GM12878 (cell line): ENCODE data around the gene SLC25A42. TPM values are rescaled to one million over a fixed set of nuclear protein-coding genes. Genes with fewer than 3 reads are reported as not detected.

ENCODE experiments used
- CEBPB ChIP-seq, 2 experiments: fragments of 150-350 bp in 1 of 2; IDR thresholded peaks; 2 replicates each; pipeline ENCODE4 v1.6.1; 2012 to 2014; ENCODE audit warnings: low read depth in 2 of 2, low read length in 2 of 2, borderline replicate concordance in 1 of 2, inconsistent platforms in 1 of 2
- KLF5 ChIP-seq: fragments of 450-650 bp; IDR thresholded peaks from 2 replicates; pipeline ENCODE4 v1.6.1; 2014; ENCODE audit warnings: mild to moderate bottlenecking; ENCODE audit not compliant: partially characterized antibody
- MYB ChIP-seq: fragments of 150-350 bp; IDR thresholded peaks from 2 replicates; pipeline ENCODE4 v1.6.1; 2014; ENCODE audit warnings: mild to moderate bottlenecking, low read depth, low read length, borderline replicate concordance
- NR2C2 ChIP-seq: IDR thresholded peaks from 2 replicates; pipeline ENCODE4 v1.6.1; 2011; ENCODE audit warnings: borderline replicate concordance, low read depth; ENCODE audit not compliant: control insufficient read depth, insufficient read length
- NRF1 ChIP-seq: conservative IDR thresholded peaks from 2 replicates; pipeline ENCODE4 v1.6.1; 2011; ENCODE audit warnings: mild to moderate bottlenecking, low read depth, low read length, improper control_type of control experiment
- SREBF2 ChIP-seq: IDR thresholded peaks from 2 replicates; pipeline ENCODE4 v1.6.1; 2012; ENCODE audit warnings: mild to moderate bottlenecking, low read length
- SUPT20H ChIP-seq: IDR thresholded peaks from 2 replicates; pipeline ENCODE4 v1.6.1; 2011; ENCODE audit warnings: low read depth, mild to moderate bottlenecking, low read length, moderate library complexity, borderline replicate concordance; ENCODE audit not compliant: control insufficient read depth
- WRNIP1 ChIP-seq: IDR thresholded peaks from 2 replicates; pipeline ENCODE4 v1.6.1; 2011; ENCODE audit warnings: low read depth, low read length, improper control_type of control experiment, borderline replicate concordance
- polyA plus RNA-seq, 11 experiments: library from polyadenylated mRNA; depleted of rRNA in 4 of 11; unstranded in 6 of 11; stranded (reverse) in 5 of 11; fragments of >200 nt; fragmentation: Nextera tagmentation in 4 of 11; fragmentation: Illumina TruSeq in 1 of 11; extraction: Ambion mirVana in 4 of 11; extraction: Trizol in 1 of 11; gene quantifications; 1 replicate in 1 of 11; 2 replicates in 10 of 11; pipeline versions ENCODE4 v1.2.1 to v1.2.3, GENCODE V29; 2011 to 2016; ENCODE audit warnings: inconsistent platforms in 2 of 11, missing spikeins in 2 of 11, low read depth in 1 of 11
- total RNA-seq, 4 experiments: library from RNA; depleted of rRNA in 3 of 4; stranded (reverse); fragments of >200 nt in 3 of 4; fragmentation: Illumina TruSeq in 1 of 4; extraction: Trizol in 1 of 4; gene quantifications; 2 replicates each; pipeline versions ENCODE4 v1.2.1 to v1.2.3, GENCODE V29; 2013 to 2021
- TF ChIP-seq, protein P1 (sequence below): IDR thresholded peaks from 2 replicates; pipeline ENCODE4 v1.6.1; 2011; ENCODE audit warnings: borderline replicate concordance, low read depth, mild to moderate bottlenecking, moderate library complexity, low read length; ENCODE audit not compliant: insufficient read depth, poor library complexity, severe bottlenecking
- TF ChIP-seq, protein P2 (sequence below): IDR thresholded peaks from 2 replicates; pipeline ENCODE4 v1.6.1; 2011; ENCODE audit warnings: borderline replicate concordance, low read depth, mild to moderate bottlenecking, moderate library complexity, mixed read lengths, low read length; ENCODE audit not compliant: insufficient read depth; ENCODE audit errors: extremely low read length
- TF ChIP-seq, protein P3 (sequence below): fragments of 450-650 bp; IDR thresholded peaks from 2 replicates; pipeline ENCODE4 v1.6.1; 2018; ENCODE audit warnings: borderline replicate concordance, mild to moderate bottlenecking; ENCODE audit not compliant: partially characterized antibody
- TF ChIP-seq, protein P4 (sequence below): IDR thresholded peaks from 2 replicates; pipeline ENCODE4 v1.6.1; 2012; ENCODE audit warnings: low read depth, low read length, improper control_type of control experiment
- TF ChIP-seq, protein P5 (sequence below): fragments of 450-650 bp; IDR thresholded peaks from 2 replicates; pipeline ENCODE4 v1.6.1; 2017; ENCODE audit warnings: antibody characterized with exemption, mild to moderate bottlenecking, moderate library complexity
- TF ChIP-seq, protein P6 (sequence below): fragments of 450-650 bp; IDR thresholded peaks from 2 replicates; pipeline ENCODE4 v1.6.1; 2017; ENCODE audit warnings: mild to moderate bottlenecking, moderate library complexity

Gene SLC25A42
- total and polyA plus RNA-seq, 10 of the 15 experiments (the other 5 are each of a cell fraction or from before 2014, with no cell fraction given) = 0.24 to 19.2 (median 9.6) TPM

DNA sequence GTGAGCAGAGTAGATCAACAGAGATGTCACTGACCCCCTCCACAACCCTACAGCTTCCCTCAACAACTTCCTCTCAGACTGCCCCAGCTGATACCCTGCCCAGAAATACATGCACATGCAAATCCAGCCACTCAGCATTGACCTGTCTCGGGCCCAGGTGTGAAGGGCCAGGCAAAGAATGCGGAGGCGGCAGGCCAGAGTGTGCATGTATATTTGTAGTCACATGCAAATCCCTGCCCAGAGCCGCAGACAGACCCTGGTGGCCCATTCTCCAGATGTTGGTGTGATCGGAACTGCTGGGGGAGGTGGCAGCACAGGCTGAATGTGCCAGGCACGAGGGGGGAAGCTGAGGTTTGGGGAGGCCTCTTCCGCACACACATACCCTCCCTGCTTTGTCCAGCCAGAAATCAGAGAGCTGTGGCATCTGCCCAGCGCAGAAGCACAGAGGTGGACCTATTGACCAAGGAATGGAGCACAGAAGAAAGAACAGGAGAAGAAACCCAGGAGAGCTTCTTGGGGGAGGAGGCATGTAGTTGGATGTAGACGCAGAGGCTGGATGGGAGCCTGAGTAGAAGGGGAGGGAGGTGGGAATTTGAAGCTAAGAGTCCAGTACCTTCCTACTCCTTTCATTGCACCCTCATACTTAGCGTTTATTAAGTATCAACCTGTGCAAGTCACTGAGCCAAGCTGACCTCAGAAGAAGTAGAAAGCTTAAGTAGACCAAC, 91.9 kb downstream of the SLC25A42 start (continued):
- TF ChIP-seq NRF1 = no peak
- TF ChIP-seq, protein P1, sequence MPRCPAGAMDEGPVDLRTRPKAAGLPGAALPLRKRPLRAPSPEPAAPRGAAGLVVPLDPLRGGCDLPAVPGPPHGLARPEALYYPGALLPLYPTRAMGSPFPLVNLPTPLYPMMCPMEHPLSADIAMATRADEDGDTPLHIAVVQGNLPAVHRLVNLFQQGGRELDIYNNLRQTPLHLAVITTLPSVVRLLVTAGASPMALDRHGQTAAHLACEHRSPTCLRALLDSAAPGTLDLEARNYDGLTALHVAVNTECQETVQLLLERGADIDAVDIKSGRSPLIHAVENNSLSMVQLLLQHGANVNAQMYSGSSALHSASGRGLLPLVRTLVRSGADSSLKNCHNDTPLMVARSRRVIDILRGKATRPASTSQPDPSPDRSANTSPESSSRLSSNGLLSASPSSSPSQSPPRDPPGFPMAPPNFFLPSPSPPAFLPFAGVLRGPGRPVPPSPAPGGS = no peak
- TF ChIP-seq, protein P2, sequence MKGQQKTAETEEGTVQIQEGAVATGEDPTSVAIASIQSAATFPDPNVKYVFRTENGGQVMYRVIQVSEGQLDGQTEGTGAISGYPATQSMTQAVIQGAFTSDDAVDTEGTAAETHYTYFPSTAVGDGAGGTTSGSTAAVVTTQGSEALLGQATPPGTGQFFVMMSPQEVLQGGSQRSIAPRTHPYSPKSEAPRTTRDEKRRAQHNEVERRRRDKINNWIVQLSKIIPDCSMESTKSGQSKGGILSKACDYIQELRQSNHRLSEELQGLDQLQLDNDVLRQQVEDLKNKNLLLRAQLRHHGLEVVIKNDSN = no peak
- TF ChIP-seq SUPT20H = no peak
- TF ChIP-seq NR2C2 = no peak
- no peak for TF ChIP-seq KLF5
- TF ChIP-seq SREBF2 = no peak
- TF ChIP-seq, protein P3, sequence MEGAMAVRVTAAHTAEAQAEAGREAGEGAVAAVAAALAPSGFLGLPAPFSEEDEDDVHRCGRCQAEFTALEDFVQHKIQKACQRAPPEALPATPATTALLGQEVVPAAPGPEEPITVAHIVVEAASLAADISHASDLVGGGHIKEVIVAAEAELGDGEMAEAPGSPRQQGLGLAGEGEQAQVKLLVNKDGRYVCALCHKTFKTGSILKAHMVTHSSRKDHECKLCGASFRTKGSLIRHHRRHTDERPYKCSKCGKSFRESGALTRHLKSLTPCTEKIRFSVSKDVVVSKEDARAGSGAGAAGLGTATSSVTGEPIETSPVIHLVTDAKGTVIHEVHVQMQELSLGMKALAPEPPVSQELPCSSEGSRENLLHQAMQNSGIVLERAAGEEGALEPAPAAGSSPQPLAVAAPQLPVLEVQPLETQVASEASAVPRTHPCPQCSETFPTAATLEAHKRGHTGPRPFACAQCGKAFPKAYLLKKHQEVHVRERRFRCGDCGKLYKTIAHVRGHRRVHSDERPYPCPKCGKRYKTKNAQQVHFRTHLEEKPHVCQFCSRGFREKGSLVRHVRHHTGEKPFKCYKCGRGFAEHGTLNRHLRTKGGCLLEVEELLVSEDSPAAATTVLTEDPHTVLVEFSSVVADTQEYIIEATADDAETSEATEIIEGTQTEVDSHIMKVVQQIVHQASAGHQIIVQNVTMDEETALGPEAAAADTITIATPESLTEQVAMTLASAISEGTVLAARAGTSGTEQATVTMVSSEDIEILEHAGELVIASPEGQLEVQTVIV = no peak
- TF ChIP-seq, protein P4, sequence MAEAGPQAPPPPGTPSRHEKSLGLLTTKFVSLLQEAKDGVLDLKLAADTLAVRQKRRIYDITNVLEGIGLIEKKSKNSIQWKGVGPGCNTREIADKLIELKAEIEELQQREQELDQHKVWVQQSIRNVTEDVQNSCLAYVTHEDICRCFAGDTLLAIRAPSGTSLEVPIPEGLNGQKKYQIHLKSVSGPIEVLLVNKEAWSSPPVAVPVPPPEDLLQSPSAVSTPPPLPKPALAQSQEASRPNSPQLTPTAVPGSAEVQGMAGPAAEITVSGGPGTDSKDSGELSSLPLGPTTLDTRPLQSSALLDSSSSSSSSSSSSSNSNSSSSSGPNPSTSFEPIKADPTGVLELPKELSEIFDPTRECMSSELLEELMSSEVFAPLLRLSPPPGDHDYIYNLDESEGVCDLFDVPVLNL = no peak
- no peak for TF ChIP-seq CEBPB (IDR thresholded peaks at IDR 0.05; ENCODE audit: borderline replicate concordance in 1 of 2, low read depth in 2 of 2, low read length in 2 of 2)
- TF ChIP-seq WRNIP1 = no peak
- TF ChIP-seq, protein P5, sequence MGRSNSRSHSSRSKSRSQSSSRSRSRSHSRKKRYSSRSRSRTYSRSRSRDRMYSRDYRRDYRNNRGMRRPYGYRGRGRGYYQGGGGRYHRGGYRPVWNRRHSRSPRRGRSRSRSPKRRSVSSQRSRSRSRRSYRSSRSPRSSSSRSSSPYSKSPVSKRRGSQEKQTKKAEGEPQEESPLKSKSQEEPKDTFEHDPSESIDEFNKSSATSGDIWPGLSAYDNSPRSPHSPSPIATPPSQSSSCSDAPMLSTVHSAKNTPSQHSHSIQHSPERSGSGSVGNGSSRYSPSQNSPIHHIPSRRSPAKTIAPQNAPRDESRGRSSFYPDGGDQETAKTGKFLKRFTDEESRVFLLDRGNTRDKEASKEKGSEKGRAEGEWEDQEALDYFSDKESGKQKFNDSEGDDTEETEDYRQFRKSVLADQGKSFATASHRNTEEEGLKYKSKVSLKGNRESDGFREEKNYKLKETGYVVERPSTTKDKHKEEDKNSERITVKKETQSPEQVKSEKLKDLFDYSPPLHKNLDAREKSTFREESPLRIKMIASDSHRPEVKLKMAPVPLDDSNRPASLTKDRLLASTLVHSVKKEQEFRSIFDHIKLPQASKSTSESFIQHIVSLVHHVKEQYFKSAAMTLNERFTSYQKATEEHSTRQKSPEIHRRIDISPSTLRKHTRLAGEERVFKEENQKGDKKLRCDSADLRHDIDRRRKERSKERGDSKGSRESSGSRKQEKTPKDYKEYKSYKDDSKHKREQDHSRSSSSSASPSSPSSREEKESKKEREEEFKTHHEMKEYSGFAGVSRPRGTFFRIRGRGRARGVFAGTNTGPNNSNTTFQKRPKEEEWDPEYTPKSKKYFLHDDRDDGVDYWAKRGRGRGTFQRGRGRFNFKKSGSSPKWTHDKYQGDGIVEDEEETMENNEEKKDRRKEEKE = no peak
- TF ChIP-seq, protein P6, sequence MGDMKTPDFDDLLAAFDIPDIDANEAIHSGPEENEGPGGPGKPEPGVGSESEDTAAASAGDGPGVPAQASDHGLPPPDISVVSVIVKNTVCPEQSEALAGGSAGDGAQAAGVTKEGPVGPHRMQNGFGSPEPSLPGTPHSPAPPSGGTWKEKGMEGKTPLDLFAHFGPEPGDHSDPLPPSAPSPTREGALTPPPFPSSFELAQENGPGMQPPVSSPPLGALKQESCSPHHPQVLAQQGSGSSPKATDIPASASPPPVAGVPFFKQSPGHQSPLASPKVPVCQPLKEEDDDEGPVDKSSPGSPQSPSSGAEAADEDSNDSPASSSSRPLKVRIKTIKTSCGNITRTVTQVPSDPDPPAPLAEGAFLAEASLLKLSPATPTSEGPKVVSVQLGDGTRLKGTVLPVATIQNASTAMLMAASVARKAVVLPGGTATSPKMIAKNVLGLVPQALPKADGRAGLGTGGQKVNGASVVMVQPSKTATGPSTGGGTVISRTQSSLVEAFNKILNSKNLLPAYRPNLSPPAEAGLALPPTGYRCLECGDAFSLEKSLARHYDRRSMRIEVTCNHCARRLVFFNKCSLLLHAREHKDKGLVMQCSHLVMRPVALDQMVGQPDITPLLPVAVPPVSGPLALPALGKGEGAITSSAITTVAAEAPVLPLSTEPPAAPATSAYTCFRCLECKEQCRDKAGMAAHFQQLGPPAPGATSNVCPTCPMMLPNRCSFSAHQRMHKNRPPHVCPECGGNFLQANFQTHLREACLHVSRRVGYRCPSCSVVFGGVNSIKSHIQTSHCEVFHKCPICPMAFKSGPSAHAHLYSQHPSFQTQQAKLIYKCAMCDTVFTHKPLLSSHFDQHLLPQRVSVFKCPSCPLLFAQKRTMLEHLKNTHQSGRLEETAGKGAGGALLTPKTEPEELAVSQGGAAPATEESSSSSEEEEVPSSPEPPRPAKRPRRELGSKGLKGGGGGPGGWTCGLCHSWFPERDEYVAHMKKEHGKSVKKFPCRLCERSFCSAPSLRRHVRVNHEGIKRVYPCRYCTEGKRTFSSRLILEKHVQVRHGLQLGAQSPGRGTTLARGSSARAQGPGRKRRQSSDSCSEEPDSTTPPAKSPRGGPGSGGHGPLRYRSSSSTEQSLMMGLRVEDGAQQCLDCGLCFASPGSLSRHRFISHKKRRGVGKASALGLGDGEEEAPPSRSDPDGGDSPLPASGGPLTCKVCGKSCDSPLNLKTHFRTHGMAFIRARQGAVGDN = peak; percentile 83
- TF ChIP-seq MYB = no peak
